ENCODE results near the gene ACTRT2.

- TF ChIP-seq CTCF (conservative IDR thresholded peaks at IDR 0.05; ENCODE audit: low read depth in 2 of 2) (no peak), EZH2phosphoT487 (IDR thresholded peaks at IDR 0.05; ENCODE audit: unreplicated experiment) (no peak), POLR2AphosphoS5 (IDR thresholded peaks at IDR 0.05; ENCODE audit: low read depth) (no peak), EZH2 (IDR thresholded peaks at IDR 0.05; ENCODE audit: low read depth, unreplicated experiment) (no peak), JUNB (IDR thresholded peaks at IDR 0.05; ENCODE audit: unreplicated experiment) (no peak)
- TF ChIP-seq, protein P1, sequence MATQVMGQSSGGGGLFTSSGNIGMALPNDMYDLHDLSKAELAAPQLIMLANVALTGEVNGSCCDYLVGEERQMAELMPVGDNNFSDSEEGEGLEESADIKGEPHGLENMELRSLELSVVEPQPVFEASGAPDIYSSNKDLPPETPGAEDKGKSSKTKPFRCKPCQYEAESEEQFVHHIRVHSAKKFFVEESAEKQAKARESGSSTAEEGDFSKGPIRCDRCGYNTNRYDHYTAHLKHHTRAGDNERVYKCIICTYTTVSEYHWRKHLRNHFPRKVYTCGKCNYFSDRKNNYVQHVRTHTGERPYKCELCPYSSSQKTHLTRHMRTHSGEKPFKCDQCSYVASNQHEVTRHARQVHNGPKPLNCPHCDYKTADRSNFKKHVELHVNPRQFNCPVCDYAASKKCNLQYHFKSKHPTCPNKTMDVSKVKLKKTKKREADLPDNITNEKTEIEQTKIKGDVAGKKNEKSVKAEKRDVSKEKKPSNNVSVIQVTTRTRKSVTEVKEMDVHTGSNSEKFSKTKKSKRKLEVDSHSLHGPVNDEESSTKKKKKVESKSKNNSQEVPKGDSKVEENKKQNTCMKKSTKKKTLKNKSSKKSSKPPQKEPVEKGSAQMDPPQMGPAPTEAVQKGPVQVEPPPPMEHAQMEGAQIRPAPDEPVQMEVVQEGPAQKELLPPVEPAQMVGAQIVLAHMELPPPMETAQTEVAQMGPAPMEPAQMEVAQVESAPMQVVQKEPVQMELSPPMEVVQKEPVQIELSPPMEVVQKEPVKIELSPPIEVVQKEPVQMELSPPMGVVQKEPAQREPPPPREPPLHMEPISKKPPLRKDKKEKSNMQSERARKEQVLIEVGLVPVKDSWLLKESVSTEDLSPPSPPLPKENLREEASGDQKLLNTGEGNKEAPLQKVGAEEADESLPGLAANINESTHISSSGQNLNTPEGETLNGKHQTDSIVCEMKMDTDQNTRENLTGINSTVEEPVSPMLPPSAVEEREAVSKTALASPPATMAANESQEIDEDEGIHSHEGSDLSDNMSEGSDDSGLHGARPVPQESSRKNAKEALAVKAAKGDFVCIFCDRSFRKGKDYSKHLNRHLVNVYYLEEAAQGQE (IDR thresholded peaks at IDR 0.05; ENCODE audit: unreplicated experiment) = no peak
These were observed 11.2 kb downstream of the ACTRT2 start for GRCh38 chr1:3032371-3033039.

Measured in GM23338 (cell line).